ENCODE data around the gene HIGD2A.
"Not testable (repeated sequence)": the region's sequence is repeated elsewhere in the genome, so short reads cannot be mapped to it uniquely, and the experiment has no call there.

Gene HIGD2A

GRCh38 chr5:176396330-176396729 lies 7.8 kb downstream of the HIGD2A start:
- DNase-seq, result no peak

GRCh38 chr5:176397736-176398420 lies 9.3 kb downstream of the HIGD2A start:
- DNase-seq, result no peak

GRCh38 chr5:176400382-176401156 lies 12.0 kb downstream of the HIGD2A start:
- DNase-seq, result no peak

GRCh38 chr5:176401281-176402205 lies 13.0 kb downstream of the HIGD2A start:
- no peak for DNase-seq

GRCh38 chr5:176405656-176406435 lies 17.3 kb downstream of the HIGD2A start:
- no peak for DNase-seq

GRCh38 chr5:176406436-176407052 lies 18.0 kb downstream of the HIGD2A start:
- no peak for DNase-seq

- DNase-seq, result no peak
These were observed 19.1 kb downstream of the HIGD2A start for GRCh38 chr5:176407456-176408251.

GRCh38 chr5:176408252-176408573 lies 19.7 kb downstream of the HIGD2A start:
- DNase-seq, result not testable (repeated sequence)

- DNase-seq, result no peak
These were observed 20.0 kb downstream of the HIGD2A start for GRCh38 chr5:176408590-176408989.

GRCh38 chr5:176409765-176410164 lies 21.2 kb downstream of the HIGD2A start:
- DNase-seq, result no peak

- DNase-seq, result no peak
These were observed 22.1 kb downstream of the HIGD2A start for GRCh38 chr5:176410486-176411180.

GRCh38 chr5:176412517-176413254 lies 24.1 kb downstream of the HIGD2A start:
- DNase-seq, result no peak

- DNase-seq, result no peak
These were observed 24.7 kb downstream of the HIGD2A start for GRCh38 chr5:176413255-176413565.

GRCh38 chr5:176413709-176414191 lies 25.2 kb downstream of the HIGD2A start:
- DNase-seq, result no peak

GRCh38 chr5:176414704-176415103 lies 26.2 kb downstream of the HIGD2A start:
- no peak for DNase-seq

GRCh38 chr5:176415240-176415951 lies 26.8 kb downstream of the HIGD2A start:
- no peak for DNase-seq

- DNase-seq, result peak; percentile 49
These were observed 27.7 kb downstream of the HIGD2A start, which contains the start of gene CLTB for GRCh38 chr5:176415952-176416924. CLTB (minus strand) TSS chr5:176416539; CDS start chr5:176416363, 176 bp downstream.

- no peak for DNase-seq
These were observed 28.4 kb downstream of the HIGD2A start for GRCh38 chr5:176416965-176417364.

Measured in NCI-H1436 (cell line).